Fibroblast of skin of left biceps (primary cell): ENCODE measurements around the gene YBX1.
"Not testable (repeated sequence)": the region's sequence is repeated elsewhere in the genome, so short reads cannot be mapped to it uniquely, and the experiment has no call there.

Experiments used
- DNase-seq, 2 experiments: peaks; one replicate each; pipeline ENCODE4 v3.0.0-alpha.2; 2013; ENCODE audit warnings: low read depth in 2 of 2

Gene YBX1

DNA sequence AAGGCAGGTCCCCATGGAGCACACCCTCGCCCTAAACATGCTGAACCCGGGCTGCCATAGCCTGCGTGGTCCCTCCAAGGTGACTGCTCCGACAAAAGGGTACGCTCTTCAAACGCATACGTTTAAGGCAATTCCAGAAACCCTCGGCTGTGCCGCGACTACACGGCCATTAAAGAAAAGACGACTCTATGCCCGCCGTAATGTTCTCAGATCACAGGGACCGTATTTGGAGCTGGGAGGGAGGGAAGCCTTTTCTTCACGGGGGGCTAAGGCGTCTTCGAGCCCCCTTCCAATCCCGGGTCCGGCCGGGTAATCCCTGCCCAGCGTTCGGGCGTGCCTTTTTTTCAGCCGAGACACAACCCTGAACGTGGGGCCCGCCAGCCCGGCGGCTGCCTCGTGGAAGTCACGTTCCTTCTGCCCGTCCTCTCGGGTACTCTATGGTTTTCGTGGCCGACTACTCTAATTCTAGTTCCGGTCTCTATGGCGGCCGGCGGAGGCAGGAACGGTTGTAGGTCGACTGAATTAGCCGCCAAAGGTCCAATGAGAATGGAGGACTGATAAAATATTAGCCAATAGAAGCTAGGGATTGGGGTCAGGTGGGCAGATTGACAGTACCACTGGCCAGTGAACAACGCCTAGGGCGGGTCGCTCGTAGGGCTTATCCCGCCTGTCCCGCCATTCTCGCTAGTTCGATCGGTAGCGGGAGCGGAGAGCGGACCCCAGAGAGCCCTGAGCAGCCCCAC is at the start of gene YBX1:
Gene YBX1, plus strand, starts transcription at position 678 of the 743 bp plus-strand sequence. CDS start 148 bp downstream, outside the sequence.
- DNase-seq = peak; percentile 98

DNA sequence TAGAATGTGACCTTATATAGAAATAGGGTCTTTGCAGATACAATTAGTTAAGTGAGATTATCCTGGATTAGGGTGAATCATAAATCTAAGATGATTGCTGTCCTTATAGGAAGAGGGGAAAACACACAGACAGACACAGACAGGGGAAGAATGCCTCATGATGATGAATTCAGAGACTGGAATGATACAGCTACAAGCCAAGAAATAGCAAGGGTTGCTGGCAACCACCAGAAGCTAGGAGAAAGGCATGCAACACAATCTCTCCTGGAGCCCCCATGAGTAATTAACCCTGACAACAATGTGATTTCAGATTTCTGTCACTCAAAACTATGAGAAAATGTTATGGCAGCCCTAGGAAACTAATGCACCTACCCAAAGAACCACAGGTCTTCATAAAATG is 43.1 kb upstream of the YBX1 start:
- peak in 1 of 2 experiments; percentile 3 for DNase-seq

DNA sequence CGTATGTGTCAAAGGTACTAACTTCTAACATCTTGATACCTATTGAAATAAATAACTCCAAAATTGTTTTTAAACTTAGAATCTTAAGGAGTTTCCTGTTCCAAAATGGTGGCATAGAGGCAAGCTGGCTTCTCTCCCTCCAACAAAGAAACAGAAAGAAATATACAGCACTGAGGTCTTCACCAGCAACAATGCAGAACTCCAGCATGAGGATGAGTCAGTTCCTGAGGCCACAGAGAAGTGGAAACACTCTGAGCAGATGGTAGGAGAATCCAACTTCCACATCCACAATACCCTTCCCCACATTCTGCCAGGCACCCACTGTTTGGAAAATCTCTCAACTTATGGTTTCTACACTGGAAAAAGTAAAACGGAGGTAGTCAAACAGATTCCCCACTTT is 36.2 kb upstream of the YBX1 start:
- DNase-seq = no peak

DNA sequence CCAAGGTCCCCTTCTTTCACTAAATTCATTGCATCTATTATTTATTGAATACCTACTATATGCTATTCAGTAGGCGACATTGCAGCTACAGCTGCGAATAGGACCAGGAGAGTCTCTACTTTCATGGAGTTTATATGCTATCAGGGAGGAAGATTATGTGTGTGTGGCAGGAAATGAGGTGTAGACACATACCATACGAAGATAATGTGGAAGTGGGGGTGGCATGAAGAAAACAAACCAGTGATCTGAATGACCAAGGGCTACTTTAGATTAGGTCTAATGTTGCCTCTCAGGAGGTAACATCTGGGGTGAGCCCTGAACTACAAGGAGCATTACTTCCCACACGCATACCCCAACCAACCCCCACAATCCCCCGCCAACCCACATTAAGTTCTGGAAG is 25.0 kb upstream of the YBX1 start:
- no peak for DNase-seq

DNA sequence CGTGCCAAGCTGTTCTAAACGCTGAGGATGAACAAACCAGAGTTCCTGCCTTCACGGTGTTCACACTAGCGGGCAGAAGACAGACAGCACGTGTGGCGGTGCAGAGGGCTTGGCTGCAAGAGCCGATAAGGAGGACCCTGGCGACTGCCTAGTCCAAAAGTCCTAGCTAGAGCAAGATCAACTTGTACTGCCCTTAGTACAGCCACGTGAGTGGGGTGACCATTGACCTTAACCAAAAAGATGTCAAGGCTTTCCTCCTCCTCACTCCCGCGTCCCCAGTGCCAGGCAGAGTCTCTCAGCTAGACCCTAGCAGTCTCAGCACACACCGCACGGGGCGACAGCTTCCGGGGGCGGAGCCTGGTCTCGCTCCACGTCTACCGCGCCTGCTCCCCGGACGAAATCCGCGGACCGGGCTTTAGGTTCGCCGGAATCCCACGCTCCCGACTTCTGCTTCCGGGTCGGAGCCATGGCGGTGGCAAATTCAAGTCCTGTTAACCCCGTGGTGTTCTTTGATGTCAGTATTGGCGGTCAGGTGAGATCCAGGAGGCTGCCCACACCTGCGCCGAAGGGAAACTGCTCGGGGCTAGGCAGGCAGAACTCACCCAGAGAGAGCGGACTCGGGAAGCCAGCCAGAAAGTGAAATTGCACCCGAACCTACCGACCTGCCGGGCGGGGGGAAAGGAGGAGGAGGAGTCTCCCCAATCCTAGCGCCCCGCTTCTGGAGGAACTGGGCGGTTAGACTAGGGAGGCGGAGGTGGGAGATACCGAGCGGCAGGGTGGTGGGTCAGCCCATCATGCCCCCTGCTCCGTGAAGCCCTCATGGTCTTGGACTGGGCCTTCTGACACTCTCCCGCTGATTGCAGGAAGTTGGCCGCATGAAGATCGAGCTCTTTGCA is 24.0 kb upstream of the YBX1 start, which contains the start of gene PPIH:
Gene PPIH, plus strand, starts transcription at position 443 of the 896 bp plus-strand sequence. Its CDS starts 24 bp downstream, at position 467.
- DNase-seq = peak; percentile 60 to 67

DNA sequence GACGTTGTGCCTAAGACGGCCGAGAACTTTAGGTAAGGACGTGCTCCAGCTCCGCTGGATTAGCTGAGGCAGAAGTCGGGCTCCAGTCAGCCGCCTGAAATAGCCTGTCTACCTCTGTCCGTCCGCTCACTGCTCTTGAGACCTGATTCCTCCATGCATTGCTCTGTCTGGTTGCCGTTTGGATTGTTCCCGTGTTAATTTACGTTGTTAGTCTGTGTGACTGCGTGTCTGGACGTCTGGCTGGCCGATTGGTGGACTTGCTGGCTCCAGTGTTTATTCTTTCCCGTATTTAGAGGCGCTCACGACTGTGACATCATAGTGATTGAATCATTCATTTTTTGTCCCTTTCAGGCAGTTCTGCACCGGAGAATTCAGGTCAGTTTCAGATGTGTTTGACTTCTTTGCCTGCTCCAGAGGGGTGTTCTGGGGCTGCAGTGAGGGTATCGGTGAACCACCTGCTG is 23.3 kb upstream of the YBX1 start:
- no peak for DNase-seq

DNA sequence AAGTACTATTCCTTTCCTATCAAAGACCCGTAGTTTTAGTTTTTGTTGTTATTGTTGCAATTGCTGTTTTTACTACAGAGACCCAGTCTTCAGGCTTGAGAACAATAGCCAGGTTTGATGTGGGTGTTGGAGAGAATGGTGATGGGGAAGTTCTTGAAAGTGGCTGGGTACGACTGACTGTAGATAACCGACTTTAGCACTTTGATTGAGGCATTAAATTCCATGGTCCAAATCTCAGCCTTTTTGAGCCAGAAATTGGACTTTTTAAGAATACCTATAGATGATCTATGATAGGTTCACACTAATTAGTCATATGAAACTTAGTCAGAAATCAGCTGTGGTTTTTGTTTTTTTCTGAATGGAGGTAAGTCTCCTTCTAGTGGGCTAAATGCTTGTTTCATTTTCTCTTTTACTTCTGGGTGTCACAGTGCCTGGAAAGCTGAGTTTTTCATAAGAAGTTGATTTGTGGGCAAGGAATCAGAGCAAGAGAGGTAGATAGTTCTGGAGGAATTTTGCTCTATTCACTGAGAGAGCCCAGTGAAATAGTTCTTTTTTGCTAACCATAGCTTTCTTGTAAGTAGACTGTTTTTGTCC is 21.2 kb upstream of the YBX1 start:
- DNase-seq = no peak

DNA sequence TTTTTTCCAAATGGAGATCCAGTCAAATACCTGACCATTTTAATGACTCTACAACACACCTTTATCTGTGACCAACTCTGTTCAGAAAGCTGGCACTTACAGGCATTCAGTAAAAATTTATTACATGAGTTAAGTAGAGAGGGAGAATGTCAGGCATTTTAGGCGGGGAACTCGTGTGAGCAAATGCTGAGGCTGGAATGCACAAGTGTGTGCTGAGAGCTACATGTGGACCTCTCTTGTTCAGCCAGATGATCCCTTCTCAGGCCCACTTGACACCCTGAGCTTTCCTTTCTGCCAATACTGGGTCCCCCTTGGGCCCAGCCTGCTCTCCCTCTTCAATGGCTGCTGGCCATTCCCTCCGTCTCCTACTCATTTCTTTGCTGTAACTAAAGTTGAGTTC is 12.3 kb upstream of the YBX1 start:
- DNase-seq = no peak

DNA sequence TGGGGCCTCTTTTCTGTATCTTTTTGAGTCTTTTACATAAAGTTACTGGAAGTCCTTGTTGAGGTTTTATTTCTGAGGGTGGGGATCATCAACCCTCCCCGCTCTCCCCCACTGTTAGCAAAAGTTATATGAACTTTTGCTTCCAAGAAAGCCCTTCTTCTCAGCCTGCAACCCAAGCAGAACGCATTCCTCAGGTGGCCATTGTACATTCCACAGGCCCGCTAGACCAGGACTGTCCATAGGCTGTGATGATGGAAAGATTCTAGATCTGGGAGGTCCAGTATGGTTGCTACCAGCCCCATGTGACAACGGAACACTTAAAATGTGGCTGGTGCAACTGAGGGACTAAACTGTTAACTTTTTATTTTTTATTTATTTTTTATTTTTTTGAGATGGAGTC is 11.8 kb upstream of the YBX1 start:
- no peak for DNase-seq

DNA sequence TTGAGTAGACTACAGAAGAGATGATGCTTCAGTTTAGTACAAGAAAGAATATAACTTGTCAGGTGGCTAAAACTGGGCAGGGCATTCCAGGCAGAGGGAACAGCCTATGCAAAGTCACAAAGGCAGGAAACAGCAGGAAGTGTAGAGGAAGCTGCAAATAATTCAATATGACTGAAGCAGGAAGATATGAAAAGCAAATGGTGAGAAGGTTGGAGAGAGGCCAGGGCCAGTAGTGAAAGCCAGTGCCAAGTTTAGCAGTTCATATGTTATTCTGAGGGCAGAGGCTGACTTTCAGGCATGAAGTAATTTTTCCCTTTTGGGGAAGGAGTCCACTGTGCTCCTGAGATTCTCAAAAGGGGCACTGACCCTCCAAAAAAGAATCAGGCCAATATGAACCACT is 8.0 kb upstream of the YBX1 start:
- no peak for DNase-seq

DNA sequence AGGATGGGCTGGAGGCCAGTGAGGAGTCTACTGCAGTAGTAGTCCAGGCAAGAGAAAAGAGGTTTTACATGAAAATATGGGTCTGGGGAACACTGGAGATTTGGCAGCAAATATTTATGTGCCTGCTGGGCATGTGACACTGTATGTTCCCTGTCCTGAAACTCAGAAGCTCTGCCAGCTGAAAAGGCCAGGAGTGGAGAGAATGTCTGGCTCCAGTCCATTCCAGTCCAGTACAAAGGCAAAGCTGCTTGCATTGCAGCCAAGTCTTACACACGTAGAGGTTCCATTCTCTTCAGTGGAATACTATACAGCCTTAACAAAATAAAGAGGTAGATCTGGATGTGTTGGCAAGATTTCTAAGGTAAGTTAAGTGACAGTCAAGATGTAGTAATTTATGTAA is 7.5 kb upstream of the YBX1 start:
- no peak for DNase-seq

DNA sequence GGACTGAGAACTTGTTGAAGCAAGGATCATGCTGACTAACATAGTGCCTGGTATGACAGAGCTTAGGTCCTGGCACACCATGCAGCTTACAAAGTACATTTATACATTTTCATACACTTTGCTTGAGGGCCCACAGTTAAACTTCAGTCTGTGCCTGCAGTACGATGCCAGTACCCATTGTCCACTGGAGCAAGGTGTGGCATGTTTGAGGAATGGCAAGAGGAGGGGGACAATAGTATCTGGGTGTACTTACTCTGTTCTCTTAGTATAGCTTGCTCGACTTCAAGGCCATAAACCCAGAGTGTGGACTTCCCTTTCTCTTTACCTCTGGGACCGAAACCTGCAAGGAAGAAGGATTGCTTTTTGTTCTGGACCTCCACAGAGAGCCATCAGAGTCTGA is 6.8 kb upstream of the YBX1 start:
- no peak for DNase-seq

DNA sequence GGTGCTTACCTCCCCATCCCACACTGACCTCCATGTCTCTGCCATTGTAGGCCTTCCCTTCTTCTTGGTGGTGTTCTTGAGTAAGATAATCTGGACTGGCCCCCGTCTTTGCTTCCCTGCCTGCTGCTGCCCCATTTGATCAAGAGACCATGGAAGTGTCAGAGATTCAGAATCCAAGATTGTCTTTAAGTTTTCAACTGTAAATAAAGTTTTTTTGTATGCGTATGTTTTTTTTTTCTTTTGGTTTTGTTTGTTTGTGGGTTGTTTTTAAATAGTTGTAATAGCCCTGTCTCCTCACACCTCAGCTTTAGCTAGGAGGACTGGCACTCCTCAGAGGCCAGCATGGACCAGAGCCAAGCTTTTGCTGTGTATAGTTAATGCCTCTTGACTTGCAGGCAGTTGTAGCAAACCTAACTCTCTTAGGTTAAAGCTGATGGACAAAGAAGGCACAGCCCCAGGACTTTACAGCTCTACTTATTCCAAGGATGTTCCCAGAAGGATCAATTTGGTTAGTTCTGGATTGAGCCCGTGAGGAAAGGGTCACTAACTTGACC is 5.6 kb upstream of the YBX1 start:
- DNase-seq = no peak

DNA sequence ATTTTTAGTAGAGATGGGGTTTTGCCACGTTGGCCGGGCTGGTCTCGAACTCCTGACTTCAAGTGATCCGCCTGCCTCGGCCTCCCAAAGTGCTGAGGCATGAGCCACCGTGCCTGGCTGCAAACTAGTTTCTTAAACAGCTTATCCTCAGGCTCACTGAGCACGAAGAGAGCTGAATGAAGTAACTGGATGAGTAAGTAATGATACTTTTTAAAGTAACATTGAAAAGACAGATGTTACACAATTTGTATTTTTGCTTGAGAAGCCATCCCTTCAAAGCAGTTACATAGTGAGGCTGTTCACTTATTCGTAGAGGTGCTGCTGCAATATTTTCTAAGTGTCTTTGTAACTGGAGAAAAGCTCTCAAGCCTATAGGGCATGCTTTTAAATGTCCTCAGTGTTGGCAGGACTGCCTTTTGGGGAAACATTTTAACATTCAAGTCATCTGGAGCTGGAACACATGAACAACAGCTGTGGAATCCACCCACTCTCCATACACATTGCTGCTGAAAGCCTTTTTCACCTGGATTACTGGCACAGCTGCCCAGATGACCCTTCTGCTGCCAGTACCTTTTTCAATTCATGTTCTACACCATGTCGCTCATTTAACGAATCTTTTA is 2.7 kb upstream of the YBX1 start:
- DNase-seq = no peak

DNA sequence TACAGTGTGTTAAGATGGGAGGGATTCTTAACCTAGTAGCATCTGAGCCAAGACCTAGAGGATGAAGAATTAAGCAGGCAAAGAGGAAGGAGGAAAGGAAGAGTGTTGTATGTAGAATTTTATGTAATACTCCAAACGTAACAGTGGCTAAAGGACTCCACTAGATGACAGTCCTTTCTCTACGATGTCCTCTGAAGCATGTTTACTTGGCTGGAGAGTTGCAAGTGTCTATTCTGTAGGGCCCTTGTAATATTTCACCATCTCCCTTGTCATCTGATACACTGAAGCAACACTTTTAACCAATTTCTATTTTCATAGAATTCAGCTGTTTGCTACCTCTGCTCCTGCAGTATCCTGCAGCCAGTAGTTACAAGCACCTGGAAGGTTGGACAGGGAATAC is 2.2 kb upstream of the YBX1 start:
- DNase-seq = no peak

DNA sequence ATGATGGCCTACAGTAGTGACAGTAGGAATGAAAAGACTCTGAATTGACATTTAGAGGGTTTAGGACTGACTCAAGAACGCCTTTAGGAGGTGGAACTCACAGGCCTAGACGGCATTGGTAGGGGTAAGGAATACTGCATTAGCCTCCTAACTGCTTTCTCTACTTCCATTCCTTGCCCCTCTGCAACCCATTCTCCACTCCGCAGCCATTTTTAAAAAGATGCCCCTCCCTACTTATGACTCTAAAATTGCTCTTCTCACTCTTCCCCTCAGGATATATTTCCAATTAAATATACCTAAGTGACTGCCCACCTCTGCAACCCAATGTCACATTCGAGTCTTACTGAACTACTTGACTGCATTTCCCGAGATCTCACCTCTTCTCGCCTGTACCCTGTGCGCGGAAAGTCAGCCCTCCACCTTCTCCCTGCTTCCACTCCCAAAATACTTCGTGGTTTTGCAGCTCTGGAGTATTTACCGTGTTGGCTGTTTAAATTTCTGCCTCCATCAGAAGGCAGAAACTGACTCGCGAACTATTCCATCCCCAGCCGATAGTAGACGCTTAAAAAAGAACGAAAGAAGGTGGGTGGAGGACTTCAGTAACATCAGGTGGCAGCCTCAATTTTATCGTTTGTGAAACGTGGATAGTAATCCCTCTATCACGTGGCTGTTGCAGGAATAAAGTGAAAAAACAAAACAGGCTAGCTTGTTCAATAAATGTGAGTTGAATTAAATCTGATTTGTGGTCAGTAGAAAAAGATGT is 1.1 kb upstream of the YBX1 start:
- no peak for DNase-seq

DNA sequence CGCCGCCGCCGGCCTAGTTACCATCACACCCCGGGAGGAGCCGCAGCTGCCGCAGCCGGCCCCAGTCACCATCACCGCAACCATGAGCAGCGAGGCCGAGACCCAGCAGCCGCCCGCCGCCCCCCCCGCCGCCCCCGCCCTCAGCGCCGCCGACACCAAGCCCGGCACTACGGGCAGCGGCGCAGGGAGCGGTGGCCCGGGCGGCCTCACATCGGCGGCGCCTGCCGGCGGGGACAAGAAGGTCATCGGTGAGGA is 193 bp downstream of the YBX1 start:
- DNase-seq = not testable (repeated sequence)

DNA sequence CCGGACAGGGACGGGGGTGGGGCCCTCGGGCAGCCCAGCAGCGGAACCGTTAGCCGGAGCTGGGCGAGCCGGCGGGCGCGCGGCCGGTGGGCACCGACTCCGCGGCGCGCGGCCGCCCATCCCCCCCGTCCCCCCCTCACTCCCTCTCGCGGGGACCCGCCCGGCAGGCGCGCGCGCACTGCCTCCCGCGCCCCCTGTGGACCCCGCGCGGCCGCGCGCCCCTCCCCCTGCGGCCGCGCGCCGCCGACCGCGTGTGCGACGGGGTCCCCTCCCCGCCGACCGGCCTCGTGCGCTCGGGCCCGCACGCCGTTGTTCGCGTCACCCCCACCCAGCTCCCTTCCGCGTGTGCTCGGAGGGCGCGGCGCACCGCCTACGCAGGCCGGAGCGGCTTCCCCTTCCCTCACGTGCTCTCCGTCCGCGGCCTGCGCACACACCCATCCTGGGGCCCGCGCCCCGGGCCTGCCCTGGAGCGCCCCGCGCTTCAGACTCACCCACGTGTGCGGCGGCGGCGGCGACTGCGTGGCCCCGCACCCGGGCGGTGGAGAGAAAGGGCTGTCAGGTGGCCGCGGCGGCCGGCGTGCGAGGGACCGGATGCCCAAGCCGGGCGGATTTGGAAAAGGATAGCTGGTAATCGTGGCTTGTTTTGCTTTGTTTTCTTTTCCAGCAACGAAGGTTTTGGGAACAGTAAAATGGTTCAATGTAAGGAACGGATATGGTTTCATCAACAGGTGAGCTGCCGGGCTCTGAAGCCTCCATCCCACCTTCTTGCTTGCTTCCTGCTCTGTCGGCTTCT is 717 bp downstream of the YBX1 start:
- DNase-seq = no peak

DNA sequence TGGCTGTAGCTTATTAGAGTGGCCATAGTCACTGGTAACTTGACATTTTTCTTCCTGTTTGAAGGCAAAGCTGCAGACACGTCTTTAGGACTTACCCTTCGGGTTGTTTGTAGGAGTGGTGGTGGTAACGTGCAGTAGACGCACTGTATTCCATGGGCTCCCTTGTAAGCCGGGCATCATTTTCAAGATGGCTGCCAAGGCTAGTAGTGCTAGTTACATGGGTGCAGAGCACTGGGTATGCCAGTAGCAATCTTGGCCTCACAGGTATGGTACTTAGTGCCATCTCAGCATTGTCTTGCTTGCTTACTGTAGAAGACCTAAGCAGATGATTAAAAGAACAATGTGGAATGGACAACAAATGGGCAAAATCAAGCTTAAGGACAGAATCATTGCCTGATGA is 1.9 kb downstream of the YBX1 start:
- DNase-seq = no peak

DNA sequence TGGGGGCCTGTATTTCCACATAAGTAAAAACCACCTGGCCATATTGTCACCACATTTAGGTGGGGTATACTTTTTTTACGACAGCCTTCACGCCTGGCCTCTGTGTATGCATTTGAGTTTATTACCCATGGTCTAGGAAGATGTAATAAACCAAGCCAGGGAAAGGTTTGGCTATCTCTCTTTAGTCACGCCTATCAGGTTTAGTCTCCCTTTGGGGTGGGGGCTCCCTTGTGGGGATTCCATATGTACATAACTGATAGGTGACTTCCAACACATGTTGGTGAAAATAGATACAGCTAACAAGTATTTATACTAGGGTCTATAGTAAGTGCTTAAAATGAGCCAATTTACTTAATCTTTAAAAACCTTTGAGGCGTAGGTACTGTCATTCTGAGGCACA is 4.2 kb downstream of the YBX1 start:
- no peak for DNase-seq
